NOMO-1 treated with dmso at 0.1 percent for 144 hours (cell line): ENCODE data around the gene TPRN.

Experiments used
- DNase-seq: peaks from one replicate; lab custom pipeline; 2025; ENCODE audit not compliant: unreplicated experiment; lab: John Stamatoyannopoulos, UW

TPRN gene

GRCh38 chr9:137146527-137146918 lies 54.0 kb downstream of the TPRN start:
- no peak for DNase-seq

DNA sequence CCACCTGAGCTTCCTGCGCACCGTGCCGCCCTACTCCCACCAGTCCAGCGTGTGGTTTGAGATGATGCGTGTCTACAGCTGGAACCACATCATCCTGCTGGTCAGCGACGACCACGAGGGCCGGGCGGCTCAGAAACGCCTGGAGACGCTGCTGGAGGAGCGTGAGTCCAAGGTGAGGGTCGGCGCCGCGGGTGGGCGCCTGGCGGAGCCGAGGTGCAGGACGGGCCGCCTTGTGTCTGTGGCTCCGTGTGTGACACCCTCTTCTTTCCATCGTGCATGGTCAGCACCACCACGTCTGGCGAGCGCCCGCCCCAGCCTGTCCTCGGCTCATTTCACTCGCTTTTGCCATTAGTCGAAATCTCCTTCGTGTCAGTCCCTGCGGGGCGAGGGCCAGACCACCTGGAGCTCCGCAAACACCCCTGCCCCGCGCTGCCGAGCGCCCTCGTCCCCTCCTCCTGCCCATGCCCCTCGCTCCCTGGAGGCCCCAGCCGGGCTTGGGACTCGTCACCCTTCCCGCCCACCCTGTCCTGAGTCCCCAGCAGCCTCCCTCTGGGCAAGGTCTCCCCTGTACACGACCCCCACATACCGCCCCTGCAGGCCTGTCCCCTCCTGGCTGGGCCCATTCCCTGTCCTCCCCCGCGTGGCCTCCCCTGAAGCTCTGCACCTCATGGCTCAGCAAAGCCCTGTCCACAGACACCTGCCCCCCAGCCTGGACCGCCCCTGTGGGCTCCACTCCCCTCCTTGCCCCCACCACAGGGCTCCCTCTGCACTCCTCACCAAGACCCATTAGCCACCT lies 54.6 kb downstream of the TPRN start:
- DNase-seq, result no peak

DNA sequence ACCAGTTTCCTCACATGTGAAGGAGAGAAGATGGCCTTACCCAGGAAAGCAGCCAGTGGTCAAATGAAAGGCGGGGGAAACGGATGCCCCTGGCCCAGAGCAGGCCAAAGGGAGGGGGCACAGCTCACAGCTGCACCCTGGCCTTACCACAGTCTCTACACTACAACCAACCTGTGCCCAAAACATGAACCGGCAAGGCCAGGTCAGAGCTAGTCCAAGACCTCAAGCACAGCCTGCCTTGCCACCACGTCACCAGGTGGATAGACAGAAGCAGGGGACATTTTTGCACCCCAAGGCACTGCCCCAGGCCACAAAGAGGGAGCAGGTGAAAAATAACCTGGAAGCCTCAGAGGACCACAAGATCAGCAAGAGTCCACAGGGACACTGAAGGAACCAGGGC lies 57.1 kb downstream of the TPRN start:
- no peak for DNase-seq

DNA sequence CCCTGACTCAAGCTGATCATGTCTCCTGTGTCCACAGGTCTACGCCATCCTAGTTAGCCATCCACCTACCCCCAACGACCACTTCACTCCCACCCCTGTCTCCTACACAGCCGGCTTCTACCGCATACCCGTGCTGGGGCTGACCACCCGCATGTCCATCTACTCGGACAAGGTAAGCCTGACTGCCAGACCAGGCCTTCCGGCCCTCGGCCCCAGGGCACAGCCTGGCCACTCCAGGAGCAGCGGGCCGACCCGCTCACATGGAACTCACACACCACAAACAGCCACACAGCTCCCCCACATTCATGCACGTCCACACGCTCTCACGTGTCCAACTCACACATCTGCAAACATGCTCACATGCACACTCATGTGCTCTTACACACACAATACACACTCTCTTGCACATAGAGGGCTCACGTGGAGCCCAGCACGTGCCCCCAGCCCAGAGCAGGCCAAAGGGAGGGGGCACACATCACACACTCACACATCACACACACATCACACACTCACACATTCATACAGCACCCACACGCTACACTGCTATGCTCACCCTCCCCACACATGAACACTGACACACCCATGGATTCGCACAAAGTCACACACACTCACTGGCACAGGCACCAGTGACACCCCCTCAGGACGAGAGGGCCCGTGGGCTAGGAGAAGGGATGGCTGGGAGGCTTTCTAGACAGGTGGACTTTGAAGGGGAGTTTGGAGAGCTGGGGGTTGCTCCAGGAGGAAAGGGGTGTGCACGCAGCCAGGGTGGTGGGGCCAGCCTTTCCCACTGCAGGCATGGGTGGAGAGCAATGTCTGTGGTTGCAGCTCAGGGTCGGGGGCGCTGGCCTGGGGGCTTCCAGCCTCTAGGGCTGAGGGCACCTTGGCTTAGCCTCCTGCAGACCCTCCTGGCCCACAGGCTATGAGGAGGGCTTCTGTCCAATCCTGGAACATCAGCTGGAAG lies 58.3 kb downstream of the TPRN start:
- DNase-seq, result no peak
